GM12873 (cell line): ENCODE data around the gene CARD16.
"Not testable (repeated sequence)": the region's sequence is repeated elsewhere in the genome, so short reads cannot be mapped to it uniquely, and the experiment has no call there.

Experiments used
- TF ChIP-seq, protein P1 (sequence below): IDR thresholded peaks from 2 replicates; pipeline ENCODE4 v1.5.1; 2012; ENCODE audit warnings: low read depth, mild to moderate bottlenecking, moderate library complexity, low read length, control low read depth; ENCODE audit not compliant: insufficient read depth; ENCODE audit errors: missing control alignments

The CARD16 gene

DNA sequence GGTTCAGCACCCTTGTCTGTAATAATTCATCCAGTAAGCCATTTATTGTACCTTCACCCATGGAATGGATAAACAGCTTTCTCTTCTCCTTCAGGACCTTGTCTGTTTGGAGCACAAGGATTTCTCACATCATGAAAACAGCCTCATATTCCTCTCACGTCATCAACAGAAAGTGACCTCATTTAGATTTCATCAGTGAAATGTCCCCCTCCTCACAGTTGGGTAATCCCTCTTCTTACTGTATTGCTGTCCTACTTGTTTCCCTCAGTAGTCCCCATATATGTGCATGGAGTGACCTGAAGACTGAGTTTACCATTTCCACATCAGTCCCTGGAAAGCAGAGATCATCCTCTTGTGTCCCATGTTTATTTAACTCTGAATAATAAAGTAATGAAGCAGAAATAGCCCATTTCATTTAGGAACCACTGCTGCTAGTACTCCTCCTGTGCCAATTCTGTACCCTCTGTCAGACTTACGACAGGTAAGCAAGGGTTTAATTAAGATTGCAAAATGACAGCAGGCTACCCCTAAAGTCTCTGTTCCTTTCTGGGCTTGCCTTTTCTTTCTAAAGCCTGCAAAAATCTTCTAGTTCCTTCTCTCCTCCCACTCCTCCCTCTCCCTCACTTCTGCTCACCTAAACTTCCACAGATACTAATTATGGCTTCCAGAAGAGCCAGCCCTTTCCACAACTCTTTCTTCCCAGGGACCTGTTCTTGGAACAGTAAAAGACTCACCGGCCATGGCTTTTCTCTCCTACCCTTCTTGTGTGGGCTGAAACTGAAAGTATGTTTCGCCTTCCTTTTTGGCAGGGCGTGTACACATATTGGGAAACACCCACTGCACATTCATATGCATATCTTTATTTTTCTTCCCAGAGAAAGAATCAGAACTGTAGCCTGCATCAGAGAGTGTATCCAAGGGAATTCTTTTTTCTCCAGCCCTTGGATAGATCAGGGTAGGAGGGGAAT lies at the start of gene CARD16:
Gene CARD16, minus strand, starts transcription at position 779 of the 968 bp plus-strand sequence. Its CDS starts 38 bp downstream, at position 741.
- TF ChIP-seq, protein P1, sequence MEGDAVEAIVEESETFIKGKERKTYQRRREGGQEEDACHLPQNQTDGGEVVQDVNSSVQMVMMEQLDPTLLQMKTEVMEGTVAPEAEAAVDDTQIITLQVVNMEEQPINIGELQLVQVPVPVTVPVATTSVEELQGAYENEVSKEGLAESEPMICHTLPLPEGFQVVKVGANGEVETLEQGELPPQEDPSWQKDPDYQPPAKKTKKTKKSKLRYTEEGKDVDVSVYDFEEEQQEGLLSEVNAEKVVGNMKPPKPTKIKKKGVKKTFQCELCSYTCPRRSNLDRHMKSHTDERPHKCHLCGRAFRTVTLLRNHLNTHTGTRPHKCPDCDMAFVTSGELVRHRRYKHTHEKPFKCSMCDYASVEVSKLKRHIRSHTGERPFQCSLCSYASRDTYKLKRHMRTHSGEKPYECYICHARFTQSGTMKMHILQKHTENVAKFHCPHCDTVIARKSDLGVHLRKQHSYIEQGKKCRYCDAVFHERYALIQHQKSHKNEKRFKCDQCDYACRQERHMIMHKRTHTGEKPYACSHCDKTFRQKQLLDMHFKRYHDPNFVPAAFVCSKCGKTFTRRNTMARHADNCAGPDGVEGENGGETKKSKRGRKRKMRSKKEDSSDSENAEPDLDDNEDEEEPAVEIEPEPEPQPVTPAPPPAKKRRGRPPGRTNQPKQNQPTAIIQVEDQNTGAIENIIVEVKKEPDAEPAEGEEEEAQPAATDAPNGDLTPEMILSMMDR = not testable (repeated sequence)

DNA sequence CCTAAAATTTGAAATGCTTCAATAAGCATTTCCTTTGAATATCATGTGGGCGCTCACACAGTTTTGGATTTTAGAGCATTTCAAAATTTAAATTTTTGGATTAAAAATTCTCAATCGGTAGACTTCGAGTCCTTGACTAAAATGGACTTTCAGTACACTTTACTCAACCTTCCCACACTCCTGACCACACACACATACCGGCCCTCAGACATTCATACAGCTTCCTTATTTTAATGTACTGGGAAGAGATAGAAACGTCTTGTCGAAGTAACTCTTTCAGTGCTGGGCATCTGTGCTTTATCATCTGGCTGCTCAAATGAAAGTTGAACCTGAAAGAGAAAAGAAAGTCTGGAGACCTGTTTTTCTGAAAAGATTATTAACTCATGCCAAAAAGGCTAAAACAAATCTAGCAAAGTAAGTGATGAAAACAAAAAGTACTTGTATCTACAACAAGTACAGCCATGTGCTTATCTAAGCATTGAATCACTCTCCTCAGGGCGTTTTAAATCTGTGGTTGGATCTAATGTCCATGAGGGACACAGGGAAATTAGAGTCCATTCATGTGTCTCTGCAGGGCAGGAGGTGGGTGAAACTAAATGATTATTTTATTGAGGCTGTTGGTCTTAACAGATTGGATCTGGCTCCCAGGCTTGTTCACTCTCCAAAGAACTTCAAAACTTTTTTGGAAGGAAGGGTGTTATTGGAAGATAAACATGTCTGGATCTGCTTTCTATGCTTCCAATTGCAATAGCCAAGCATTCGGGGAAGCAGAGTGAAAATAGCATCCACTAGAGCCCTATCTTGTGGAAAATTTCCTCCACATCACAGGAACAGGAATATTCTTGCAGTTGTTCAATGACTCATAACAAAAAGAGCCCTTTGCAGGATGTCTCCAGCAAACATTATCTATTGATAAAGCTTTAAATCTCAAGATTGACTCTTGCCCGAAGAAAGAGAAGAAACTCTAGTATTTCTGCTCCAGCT lies 47.4 kb upstream of the CARD16 start:
- TF ChIP-seq, protein P1 = no peak

DNA sequence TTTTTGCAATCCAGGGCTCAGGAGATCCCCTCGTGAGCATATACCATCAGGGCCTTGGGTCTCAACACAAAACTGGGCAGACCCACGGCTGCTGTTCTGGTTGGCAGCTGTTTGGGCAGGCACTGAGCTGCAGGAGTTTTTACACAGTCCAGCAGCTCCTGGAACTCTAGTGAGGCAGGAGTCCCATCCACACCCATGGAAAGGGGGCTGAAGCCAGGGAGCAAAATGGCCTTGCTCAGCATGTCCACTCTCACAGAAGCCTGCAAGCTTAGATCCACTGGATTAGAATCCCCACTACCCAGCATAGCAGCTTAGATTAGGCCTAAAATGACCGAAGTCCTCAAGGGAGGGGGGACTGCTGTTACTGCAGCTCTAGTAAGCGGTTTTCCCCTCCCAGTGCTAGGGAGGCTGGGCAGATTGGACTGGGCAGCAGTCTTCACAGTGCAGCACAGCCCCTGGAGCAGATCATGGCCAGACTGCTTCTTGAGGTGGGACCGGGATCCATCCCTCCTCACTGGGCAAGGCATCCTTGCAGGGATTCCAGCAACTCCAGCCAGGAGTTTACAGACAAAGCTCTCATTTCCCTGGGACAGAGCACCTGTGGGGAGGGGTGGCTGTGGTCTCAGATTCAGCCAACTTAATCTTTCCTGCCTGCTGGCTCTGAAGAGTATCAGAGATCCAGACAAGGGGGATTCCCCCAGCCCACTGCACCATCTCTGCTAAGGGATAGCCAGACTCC lies 36.4 kb upstream of the CARD16 start:
- TF ChIP-seq, protein P1 = no peak

DNA sequence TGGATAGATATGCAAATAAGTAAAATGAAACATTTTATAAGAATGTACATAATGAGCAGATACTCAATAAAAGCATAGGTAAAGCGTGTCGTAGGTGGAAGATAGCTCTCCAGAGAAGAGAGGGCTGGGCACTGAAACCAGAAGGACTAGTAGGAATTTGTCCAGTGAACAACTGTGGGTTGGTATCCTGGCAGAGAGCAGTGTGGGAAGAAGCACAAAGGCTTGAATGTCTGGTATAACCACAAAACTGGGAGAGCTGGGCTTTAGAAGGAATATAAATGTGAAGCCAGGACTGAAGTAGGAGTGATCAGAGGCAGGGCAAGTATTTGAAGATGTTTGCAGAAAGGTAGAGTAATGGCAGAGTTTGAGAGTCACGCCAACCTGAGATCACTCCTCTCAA lies 33.1 kb upstream of the CARD16 start:
- TF ChIP-seq, protein P1 = no peak

DNA sequence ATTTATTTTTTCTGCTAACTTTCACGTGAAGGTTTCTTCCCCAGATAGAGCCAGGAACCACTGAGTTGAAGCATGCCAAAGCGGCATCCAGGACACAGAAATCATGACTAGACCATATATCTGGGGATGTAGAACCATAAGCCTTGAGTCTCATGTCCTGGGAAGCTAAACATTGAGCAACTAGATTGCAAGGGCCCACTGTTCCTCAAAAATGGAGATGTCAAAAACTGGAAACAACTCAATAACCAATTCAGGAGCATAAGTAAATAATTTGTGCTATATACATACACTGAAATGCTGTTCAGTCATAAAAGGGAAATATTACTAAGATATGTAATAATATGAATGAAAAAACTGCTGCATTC lies 29.0 kb upstream of the CARD16 start:
- TF ChIP-seq, protein P1 = no peak

DNA sequence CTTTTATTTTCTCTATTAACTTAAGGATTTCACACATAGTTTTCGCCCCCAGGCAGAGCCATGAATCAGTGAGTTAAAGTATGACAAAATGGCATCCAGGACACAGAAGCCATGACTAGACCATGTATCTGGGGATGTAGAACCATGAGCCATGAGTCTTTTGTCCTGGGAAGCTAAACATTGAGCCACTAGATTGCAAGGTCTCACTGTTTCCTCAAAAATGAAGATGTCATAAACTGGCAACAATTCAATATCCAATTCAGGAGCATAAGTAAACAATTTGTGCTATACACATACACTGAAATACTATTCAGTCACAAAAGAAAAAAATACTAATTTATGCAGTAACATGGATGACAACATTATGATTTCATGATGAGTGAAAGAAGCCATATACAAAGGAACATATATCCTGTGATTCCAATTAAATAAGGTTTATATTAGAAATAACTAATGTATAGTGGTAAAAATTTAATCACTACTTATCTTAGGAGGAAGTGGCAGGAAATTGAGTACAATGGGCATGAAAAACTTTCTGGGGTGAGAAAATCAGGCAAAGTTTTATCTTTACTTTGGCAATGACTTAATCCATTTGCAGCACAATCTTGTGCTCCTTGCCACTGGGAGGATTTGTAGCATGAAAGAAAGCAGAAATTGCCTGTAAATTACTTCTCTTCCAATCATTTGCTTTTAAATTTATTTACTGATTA lies 28.5 kb upstream of the CARD16 start:
- TF ChIP-seq, protein P1 = no peak
